HepG2 (cell line): Measurements from ENCODE around the gene KIF6. TPM values are rescaled to one million over a fixed set of nuclear protein-coding genes. Genes with fewer than 3 reads are reported as not detected.

Experiments used
- ATAC-seq: fragments of 200-7000 bp; cut with Tn5 transposase; 3 replicates; pipeline ENCODE4 v1.9.1; 2020; ENCODE audit warnings: mild to moderate bottlenecking, moderate library complexity
- BruUV-seq: library from RNA; stranded (reverse); fragments of 400-500 nt; replicated peaks from 2 replicates; lab custom pipeline; 2021; lab: Mats Ljungman, UMichigan
- CTCF ChIA-PET: fragments of 300-600 bp; formaldehyde crosslinking; extraction: SDS; loops from one replicate; lab custom pipeline; 2021; ENCODE audit warnings: low total read pairs, inconsistent platforms, low intra/inter-chr PET ratio; lab: Yijun Ruan, JAX
- POLR2A ChIA-PET: fragments of 350-600 bp; sonication (Branson Sonifier 250); formaldehyde crosslinking; loops from one replicate; lab custom pipeline; 2020; ENCODE audit warnings: antibody characterized with exemption, inconsistent platforms; lab: Yijun Ruan, JAX
- DNase-seq: peaks from one replicate; pipeline ENCODE4 v3.0.0-alpha.2; 2015; ENCODE audit warnings: low spot score
- FAIRE-seq: peaks from 3 replicates; lab custom pipeline; 2011; peaks lifted over from hg19 to GRCh38; lab: Jason Lieb, UNC
- H2AFZ ChIP-seq: one replicate; pipeline ENCODE4 v1.6.1; 2011; ENCODE audit warnings: low read length, inconsistent platforms
- H3K27ac ChIP-seq: fragments of 300-600 bp; 3 replicates; pipeline ENCODE4 v1.8.0; 2011; ENCODE audit warnings: mixed run types, mild to moderate bottlenecking, mixed read lengths, low read length, inconsistent platforms; ENCODE audit not compliant: insufficient read depth; ENCODE audit errors: extremely low read length
- H3K27me3 ChIP-seq, 2 experiments: fragments of 200-600 bp in 1 of 2; 2 replicates in 1 of 2; 3 replicates in 1 of 2; pipeline versions ENCODE4 v1.6.0 to v1.8.0; 2011; ENCODE audit warnings: low read length in 2 of 2, mild to moderate bottlenecking in 2 of 2, moderate library complexity in 2 of 2, inconsistent platforms in 1 of 2; ENCODE audit not compliant: insufficient read depth in 2 of 2, control insufficient read depth in 1 of 2
- H3K36me3 ChIP-seq, 2 experiments: fragments of 200-600 bp in 1 of 2; replicated peaks in 1 of 2; 2 replicates in 1 of 2; 3 replicates in 1 of 2; pipeline versions ENCODE4 v1.5.1 to v1.8.0; 2011; ENCODE audit warnings: low read length in 2 of 2, inconsistent platforms in 1 of 2; ENCODE audit not compliant: insufficient read depth in 2 of 2, control insufficient read depth in 1 of 2
- H3K4me1 ChIP-seq: 2 replicates; pipeline ENCODE4 v1.5.1; 2012; ENCODE audit warnings: low read length, inconsistent platforms; ENCODE audit not compliant: insufficient read depth
- H3K4me2 ChIP-seq: 2 replicates; pipeline ENCODE4 v1.6.0; 2011; ENCODE audit warnings: low read depth, low read length, inconsistent platforms
- H3K4me3 ChIP-seq, 3 experiments: fragments of 200-600 bp in 1 of 3; sonication (generic), shearing (Covaris generic) in 1 of 3; replicated peaks in 1 of 3; 2 replicates each; pipeline ENCODE4 v1.5.1; 2011 to 2016; ENCODE audit warnings: low read length in 3 of 3, inconsistent platforms in 2 of 3, low read depth in 2 of 3, mild to moderate bottlenecking in 2 of 3, control low read depth in 1 of 3, mixed read lengths in 1 of 3; ENCODE audit not compliant: insufficient read depth in 1 of 3
- H3K79me2 ChIP-seq: one replicate; pipeline ENCODE4 v1.6.1; 2011; ENCODE audit warnings: low read length, inconsistent platforms; ENCODE audit not compliant: insufficient read depth
- H3K9ac ChIP-seq: 2 replicates; pipeline ENCODE4 v1.6.0; 2011; ENCODE audit warnings: mild to moderate bottlenecking, low read depth, low read length, inconsistent platforms; ENCODE audit not compliant: insufficient read depth
- H3K9me3 ChIP-seq: 2 replicates; pipeline ENCODE4 v1.5.1; 2012; ENCODE audit warnings: mild to moderate bottlenecking, low read length
- H4K20me1 ChIP-seq: 2 replicates; pipeline ENCODE4 v1.6.0; 2011; ENCODE audit warnings: inconsistent platforms, mild to moderate bottlenecking, low read length, moderate library complexity; ENCODE audit not compliant: insufficient read depth
- ARHGAP35 ChIP-seq: sonication (generic); formaldehyde crosslinking; IDR thresholded peaks from 2 replicates; pipeline ENCODE4 v1.9.0; 2022; ENCODE audit warnings: mild to moderate bottlenecking, inconsistent platforms, moderate library complexity, missing genetic modification reagents, borderline replicate concordance
- PCBP2 ChIP-seq: fragments of 200-400 bp; formaldehyde crosslinking; optimal IDR thresholded peaks from 2 replicates; pipeline ENCODE3; 2018; ENCODE audit warnings: low read length, low read depth; ENCODE audit not compliant: poor library complexity, severe bottlenecking
- SKI ChIP-seq: fragments of 450-650 bp; IDR thresholded peaks from one replicate; pipeline ENCODE4 v1.6.1; 2018; ENCODE audit warnings: mild to moderate bottlenecking; ENCODE audit not compliant: partially characterized antibody
- SOX5 ChIP-seq: IDR thresholded peaks from 2 replicates; pipeline ENCODE4 v1.6.1; 2016; ENCODE audit warnings: borderline replicate concordance
- STAG1 ChIP-seq: sonication (generic); formaldehyde crosslinking; IDR thresholded peaks from 2 replicates; pipeline ENCODE4 v1.4.0; 2020; ENCODE audit warnings: missing genetic modification reagents
- ZC3H13 ChIP-seq: sonication (generic); formaldehyde crosslinking; IDR thresholded peaks from 2 replicates; pipeline ENCODE4 v1.8.1; 2023; ENCODE audit warnings: mild to moderate bottlenecking, missing genetic modification reagents, moderate library complexity
- ZFP1 ChIP-seq: IDR thresholded peaks from 2 replicates; pipeline ENCODE4 v1.6.1; 2016
- ZNF816 ChIP-seq: sonication (generic); formaldehyde crosslinking; IDR thresholded peaks from 2 replicates; pipeline ENCODE4 v1.8.0; 2022; ENCODE audit warnings: missing genetic modification reagents, mild to moderate bottlenecking, borderline replicate concordance
- WGBS: methylation state at CpG from one replicate; pipeline ENCODE4 v1.1.6; 2017; ENCODE audit warnings: low lambda C conversion rate; 5-methylcytosine and 5-hydroxymethylcytosine counted together
- in situ Hi-C: cut with HindIII; loops from 2 replicates; pipeline ENCODE4 v1.10.0; 2017; ENCODE audit warnings: low pct_unique_long_range_greater_than_20kb; ENCODE audit not compliant: extremely low pct_ligation_motif_present
- intact Hi-C: fragments of 100-400 bp; cut with micrococcal nuclease; formaldehyde crosslinking; loops from one replicate; pipeline ENCODE4 v1.10.0; 2022; ENCODE audit not compliant: unreplicated experiment
- polyA plus RNA-seq, 8 experiments: library from polyadenylated mRNA; depleted of rRNA in 3 of 8; stranded (reverse) in 7 of 8; unstranded in 1 of 8; fragments of >200 nt; fragmentation: Illumina TruSeq in 4 of 8; extraction: Trizol in 4 of 8; gene quantifications; 2 replicates each; pipeline versions ENCODE4 v1.2.1 to v1.2.3, GENCODE V29; 2011 to 2016; ENCODE audit warnings: low read depth in 4 of 8, missing spikeins in 1 of 8, mixed read lengths in 1 of 8; ENCODE audit not compliant: insufficient read depth in 1 of 8
- total RNA-seq, 5 experiments: library from RNA; depleted of rRNA; stranded (reverse); fragments of >200 nt; fragmentation: Illumina TruSeq; extraction: Trizol; gene quantifications; 2 replicates each; pipeline ENCODE4 v1.2.3, GENCODE V29; 2016; ENCODE audit warnings: low read depth in 1 of 5
- TF ChIP-seq, protein P1 (sequence below): sonication (generic); formaldehyde crosslinking; IDR thresholded peaks from 2 replicates; pipeline ENCODE4 v1.4.0; 2020; ENCODE audit warnings: mild to moderate bottlenecking, missing genetic modification reagents
- TF ChIP-seq, protein P2 (sequence below): sonication (generic); formaldehyde crosslinking; IDR thresholded peaks from 2 replicates; pipeline ENCODE4 v1.4.0; 2020; ENCODE audit warnings: missing genetic modification reagents, borderline replicate concordance

The KIF6 gene
- total and polyA plus RNA-seq, 2 of the 13 experiments (the other 11 are each of a cell fraction or from before 2014, with no cell fraction given), result 0.04 to 0.27 TPM

DNA sequence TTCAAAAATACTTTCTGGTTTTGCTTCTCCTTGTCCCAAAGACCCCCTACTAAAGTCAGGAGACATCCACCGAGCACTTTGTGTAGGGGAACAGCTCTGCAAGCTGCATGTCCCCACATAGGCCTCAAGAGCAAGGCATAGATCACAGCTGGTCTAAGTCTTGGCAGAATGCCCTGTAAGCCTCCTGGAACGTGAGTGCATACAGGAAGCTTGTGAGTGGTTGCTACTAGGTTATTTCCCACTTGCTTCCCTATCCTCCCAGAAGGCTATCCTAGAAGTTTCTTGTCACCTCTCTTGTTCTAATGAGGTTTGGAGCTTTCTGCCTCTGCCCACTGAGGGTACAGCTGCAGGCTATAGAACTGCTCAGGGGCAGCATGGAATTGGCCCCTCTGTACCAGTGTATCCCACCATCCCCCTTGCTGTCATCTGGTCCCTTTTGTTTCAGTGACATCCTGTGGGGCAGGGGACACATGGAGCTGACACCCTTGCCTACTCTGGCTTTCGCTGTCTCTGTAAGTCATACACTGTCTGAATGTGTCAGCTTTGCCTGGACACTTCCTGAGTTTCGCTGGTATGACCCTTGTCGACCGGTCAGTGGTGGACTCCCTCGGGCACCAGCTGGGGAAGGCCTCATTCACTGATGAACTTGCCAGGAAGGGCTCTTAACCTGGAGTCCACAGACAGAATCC lies 367.1 kb downstream of the KIF6 start:
- Histone ChIP-seq H3K27ac (no peak overlapping the region), H3K4me2 (no peak overlapping the region), H3K9me3 (no peaks in the 10 kb centered on the region), H4K20me1 (no peaks in the 10 kb centered on the region; the same call in 1 of the 2 replicates), H3K79me2 (no peaks in the 10 kb centered on the region), H3K9ac (no peak overlapping the region), H2AFZ (no peak overlapping the region), H3K36me3 (no peaks in the 10 kb centered on the region), H3K27me3 (no peaks in the 10 kb centered on the region), H3K4me1 (no peaks in the 10 kb centered on the region), H3K4me3 (no peak overlapping the region)
- TF ChIP-seq SKI (no peak), ARHGAP35 (no peak), SOX5 (no peak), PCBP2 (no peak), ZC3H13 (no peak), ZNF816 (no peak), STAG1 (CRISPR knock-in tag) (no peak), ZFP1 (CRISPR knock-in tag) (no peak)
- TF ChIP-seq, protein P1, sequence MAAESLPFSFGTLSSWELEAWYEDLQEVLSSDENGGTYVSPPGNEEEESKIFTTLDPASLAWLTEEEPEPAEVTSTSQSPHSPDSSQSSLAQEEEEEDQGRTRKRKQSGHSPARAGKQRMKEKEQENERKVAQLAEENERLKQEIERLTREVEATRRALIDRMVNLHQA (CRISPR knock-in tag), result no peak
- TF ChIP-seq, protein P2, sequence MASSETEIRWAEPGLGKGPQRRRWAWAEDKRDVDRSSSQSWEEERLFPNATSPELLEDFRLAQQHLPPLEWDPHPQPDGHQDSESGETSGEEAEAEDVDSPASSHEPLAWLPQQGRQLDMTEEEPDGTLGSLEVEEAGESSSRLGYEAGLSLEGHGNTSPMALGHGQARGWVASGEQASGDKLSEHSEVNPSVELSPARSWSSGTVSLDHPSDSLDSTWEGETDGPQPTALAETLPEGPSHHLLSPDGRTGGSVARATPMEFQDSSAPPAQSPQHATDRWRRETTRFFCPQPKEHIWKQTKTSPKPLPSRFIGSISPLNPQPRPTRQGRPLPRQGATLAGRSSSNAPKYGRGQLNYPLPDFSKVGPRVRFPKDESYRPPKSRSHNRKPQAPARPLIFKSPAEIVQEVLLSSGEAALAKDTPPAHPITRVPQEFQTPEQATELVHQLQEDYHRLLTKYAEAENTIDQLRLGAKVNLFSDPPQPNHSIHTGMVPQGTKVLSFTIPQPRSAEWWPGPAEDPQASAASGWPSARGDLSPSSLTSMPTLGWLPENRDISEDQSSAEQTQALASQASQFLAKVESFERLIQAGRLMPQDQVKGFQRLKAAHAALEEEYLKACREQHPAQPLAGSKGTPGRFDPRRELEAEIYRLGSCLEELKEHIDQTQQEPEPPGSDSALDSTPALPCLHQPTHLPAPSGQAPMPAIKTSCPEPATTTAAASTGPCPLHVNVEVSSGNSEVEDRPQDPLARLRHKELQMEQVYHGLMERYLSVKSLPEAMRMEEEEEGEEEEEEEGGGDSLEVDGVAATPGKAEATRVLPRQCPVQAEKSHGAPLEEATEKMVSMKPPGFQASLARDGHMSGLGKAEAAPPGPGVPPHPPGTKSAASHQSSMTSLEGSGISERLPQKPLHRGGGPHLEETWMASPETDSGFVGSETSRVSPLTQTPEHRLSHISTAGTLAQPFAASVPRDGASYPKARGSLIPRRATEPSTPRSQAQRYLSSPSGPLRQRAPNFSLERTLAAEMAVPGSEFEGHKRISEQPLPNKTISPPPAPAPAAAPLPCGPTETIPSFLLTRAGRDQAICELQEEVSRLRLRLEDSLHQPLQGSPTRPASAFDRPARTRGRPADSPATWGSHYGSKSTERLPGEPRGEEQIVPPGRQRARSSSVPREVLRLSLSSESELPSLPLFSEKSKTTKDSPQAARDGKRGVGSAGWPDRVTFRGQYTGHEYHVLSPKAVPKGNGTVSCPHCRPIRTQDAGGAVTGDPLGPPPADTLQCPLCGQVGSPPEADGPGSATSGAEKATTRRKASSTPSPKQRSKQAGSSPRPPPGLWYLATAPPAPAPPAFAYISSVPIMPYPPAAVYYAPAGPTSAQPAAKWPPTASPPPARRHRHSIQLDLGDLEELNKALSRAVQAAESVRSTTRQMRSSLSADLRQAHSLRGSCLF (CRISPR knock-in tag), result no peak
- intact Hi-C loops (no loop called here), in situ Hi-C loops (loop anchor here (10.0 kb wide), 1 partner anchor 527 kb away; no protein-coding TSS in a partner anchor)
- ChIA-PET CTCF (no interaction called here), POLR2A (no interaction called here)
- FAIRE-seq, result no peak
- ATAC-seq, result no peak
- 17% methylated on average over 7 of the region's 7 CpGs for WGBS
- no TSS peak for BruUV-seq
- DNase-seq, result no peak
